GM19240 (cell line): Measurements from ENCODE around the gene PIEZO1.
A peak's percentile ranks its signal among the peaks of the same experiment; 100 is the strongest.

Experiments
- DNase-seq: peaks from one replicate; pipeline ENCODE4 v3.0.0; 2011; ENCODE audit warnings: low spot score; ENCODE audit not compliant: insufficient read length

The PIEZO1 gene

GRCh38 chr16:88705801-88706228 is 79.2 kb downstream of the PIEZO1 start:
- no peak for DNase-seq

GRCh38 chr16:88705076-88705684 is 79.8 kb downstream of the PIEZO1 start:
- DNase-seq = no peak

GRCh38 chr16:88703486-88704309 is 81.3 kb downstream of the PIEZO1 start:
- DNase-seq = no peak

GRCh38 chr16:88702371-88703210 is 82.4 kb downstream of the PIEZO1 start:
- DNase-seq = no peak

- no peak for DNase-seq
These were observed 83.2 kb downstream of the PIEZO1 start for GRCh38 chr16:88701581-88702370.

GRCh38 chr16:88700636-88701482 is 84.2 kb downstream of the PIEZO1 start:
- peak; percentile 97 for DNase-seq

GRCh38 chr16:88700322-88700635 is 84.7 kb downstream of the PIEZO1 start:
- no peak for DNase-seq

GRCh38 chr16:88699180-88699579 is 85.8 kb downstream of the PIEZO1 start:
- no peak for DNase-seq

GRCh38 chr16:88698646-88699045 is 86.4 kb downstream of the PIEZO1 start:
- DNase-seq = no peak

GRCh38 chr16:88697831-88698615 is 87.0 kb downstream of the PIEZO1 start:
- DNase-seq = no peak

GRCh38 chr16:88697116-88697830 is 87.7 kb downstream of the PIEZO1 start:
- DNase-seq = no peak

GRCh38 chr16:88696441-88696840 is 88.6 kb downstream of the PIEZO1 start:
- no peak for DNase-seq

GRCh38 chr16:88695753-88696152 is 89.3 kb downstream of the PIEZO1 start:
- no peak for DNase-seq

- no peak for DNase-seq
These were observed 89.8 kb downstream of the PIEZO1 start for GRCh38 chr16:88695218-88695617.

GRCh38 chr16:88694221-88695087 is 90.6 kb downstream of the PIEZO1 start:
- no peak for DNase-seq

GRCh38 chr16:88693420-88694177 is 91.4 kb downstream of the PIEZO1 start:
- DNase-seq = no peak

GRCh38 chr16:88692861-88693260 is 92.2 kb downstream of the PIEZO1 start:
- no peak for DNase-seq
